Activated T-cell treated with anti-CD3 and anti-CD28 coated beads for 1 hour (primary cell): ENCODE data around the gene LGALS7.
A peak's percentile ranks its signal among the peaks of the same experiment; 100 is the strongest.

Experiments used
- DNase-seq: peaks from one replicate; pipeline ENCODE4 v3.0.0-alpha.2; 2020; ENCODE audit warnings: low read depth

The LGALS7 gene

DNA sequence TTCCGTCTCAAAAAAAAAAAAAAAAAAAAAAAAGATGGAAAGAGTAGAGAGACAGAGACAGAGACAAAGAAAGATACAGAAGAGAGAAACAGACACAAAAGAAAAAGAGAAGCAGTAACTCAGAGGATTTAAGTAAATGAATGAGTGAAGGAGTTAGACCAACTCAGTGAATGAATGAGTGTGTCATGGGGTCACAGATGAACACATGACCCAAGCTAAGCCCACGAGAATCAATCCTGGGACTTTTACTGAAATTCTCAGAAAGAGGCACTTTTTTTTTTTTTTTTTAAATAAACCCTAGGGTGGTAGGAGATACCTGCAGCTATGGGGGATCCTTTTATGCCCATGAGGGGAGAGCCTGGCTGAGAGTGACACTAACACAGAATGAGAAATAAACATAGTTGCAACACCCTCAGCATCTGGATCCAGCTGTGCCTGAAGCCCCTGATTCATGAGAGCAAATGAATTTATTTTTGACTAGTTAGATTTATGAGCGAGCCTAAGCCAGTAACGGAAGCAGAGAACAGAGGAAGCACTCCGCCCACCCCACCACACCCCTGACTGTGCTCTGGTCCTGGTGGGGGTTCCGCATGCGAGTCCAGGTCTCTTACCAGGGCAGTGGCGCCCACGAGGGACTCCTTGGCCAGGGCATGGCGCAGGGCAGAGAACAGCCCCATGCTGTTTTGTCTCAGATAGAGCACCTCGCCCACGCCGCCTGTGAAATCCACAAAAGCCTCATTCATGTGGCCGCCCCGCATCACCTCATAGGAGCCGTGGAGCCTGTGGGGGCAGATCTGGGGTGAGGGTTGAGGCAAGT, 33.7 kb downstream of the LGALS7 start:
- DNase-seq, result no peak

DNA sequence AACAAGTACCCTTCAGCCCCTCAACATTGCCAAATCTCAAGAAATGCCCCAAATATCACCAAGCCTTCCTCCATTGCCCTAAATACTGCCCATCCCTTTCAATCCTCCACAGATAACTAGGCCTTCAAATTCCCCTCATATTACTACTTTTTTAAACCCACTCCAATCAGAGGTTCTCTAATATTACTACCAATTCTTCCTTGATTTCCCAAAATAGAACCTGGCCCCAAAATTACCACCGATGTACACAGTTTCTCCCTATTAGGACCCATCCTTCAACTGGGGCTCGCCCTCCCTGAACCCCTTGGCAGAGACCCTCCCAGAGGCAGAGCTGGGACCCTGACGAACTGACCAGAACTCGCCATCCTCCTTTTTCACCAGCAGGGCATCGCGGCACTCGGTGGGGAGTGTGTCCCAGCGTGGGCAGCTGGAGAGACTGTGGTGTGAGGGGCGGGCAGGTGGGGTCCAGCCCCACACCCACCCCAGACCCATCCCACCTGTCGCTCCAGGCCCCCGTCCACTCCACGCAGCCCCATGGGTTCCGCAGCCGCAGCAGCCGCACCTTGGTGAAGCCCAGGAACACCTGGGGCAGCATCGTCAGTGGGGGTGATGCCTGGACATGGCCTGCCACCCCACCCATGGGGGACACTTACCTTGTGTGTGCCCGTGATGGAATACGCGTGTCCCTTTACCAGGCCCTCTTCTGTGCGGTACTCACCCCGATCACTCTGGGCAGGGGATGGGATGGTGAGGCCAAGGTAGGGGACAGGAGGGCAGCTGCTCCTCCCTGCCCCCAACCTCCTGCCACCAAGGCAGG, 35.2 kb downstream of the LGALS7 start:
- no peak for DNase-seq

DNA sequence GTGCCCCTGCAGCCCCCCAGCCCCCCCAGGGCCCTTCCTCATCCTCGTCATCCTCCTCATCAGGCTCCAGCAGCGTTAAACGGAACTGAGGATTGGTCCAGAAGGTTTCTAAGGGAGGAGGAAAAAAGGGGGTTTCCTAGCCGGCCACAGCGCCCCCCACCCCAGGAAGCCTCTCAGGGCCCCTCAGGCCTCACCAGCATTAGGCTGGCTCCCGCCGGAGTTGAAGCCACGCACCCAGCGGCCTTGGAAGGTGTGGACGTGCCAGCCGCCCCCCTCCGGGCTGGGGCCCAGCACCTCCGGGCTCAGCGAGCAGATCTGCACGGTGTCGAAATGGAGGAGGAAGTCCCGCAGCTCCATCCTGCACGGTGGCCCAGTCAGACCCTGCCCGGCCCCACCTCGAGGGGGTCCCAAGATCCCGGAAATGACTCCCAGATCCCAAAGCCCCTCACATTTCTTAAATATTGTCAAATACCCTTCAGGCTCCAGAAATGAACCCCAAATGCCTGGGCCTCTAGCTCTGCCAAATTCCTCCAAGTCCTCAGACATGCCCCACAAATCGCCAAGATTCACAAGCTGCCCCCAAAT, 35.9 kb downstream of the LGALS7 start:
- DNase-seq, result no peak

DNA sequence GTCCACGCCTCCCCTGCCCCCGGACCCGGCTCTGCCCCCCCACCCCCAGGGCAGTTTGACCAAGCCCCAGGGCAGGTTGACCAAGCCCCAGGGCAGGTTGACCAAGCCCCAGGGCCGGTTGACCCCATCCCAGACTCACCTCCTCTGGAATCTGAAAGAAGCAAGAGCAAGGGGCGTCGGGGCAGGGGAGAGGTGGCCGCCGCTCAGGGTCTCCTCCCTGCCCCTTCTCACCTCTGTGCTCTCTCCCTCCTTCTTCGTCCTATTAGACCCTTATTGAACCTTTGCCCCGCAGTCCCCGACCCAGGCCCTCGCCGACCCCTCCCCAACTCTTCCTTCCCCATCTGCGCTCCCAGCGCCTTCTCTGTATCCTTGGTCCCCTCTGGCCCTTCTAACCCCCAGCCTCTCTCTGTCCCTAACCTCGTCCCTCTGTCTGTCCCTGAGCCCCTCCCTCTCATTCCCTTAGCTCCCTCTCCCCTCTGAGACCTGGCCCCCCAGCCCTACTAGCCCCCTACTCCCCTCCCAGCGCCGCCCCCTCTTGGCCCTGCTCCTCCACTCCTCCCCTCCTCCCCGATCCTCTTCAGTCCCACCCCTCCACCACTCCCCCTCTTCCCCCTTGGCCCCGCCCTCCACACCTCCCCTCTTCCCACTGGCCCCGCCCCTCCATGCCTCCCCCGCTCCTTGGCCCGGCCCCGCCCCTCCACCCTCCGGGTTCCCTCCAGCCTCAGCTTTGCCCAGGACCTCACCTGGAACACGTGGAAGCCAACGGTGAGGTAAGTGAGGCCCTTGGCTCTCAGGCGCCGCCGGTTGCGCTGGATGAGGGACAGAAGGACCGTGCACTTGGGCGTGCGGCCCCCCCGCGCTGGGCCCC, 36.7 kb downstream of the LGALS7 start:
- DNase-seq, result peak; percentile 59

DNA sequence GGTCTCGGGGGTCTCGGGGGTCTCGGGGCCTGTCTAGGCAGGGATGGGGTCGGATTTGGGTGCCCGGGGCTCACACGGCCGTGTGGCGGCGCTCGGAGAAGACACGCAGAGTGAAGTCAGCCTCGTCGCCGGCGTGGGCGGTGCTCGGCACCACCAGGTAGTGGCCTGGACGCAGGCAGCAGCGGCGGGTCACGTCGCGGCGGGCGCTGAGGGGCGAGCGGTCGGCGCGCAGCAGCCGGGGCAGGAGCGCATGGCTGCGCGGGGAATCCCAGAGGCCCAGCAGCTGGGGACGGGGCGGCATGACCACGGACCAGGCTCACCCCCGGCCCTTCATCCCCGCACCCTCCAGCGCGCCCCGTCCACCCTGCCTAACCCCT, 37.3 kb downstream of the LGALS7 start:
- DNase-seq, result peak; percentile 38

DNA sequence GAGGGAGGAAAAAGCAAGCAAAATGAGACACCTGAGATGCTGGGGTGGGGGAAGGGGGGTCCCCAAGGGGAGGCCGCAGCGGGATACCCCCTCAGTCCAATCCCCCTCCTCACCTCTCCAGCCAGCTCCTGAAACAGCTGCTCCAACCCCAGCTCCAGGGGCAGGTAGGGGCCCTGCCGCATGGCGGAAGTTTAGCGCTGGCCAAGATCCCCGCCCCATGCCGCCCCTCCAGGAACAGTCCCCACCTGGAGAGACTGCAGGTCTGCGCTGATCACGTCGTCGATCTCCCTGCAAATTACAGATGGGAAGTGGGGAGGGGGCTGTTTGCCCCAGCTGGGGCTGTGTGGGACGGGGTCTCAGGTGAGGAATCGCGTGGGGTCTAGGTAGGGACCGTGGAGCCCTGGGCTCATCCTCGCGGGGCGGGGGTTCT, 38.0 kb downstream of the LGALS7 start:
- DNase-seq, result peak; percentile 24

DNA sequence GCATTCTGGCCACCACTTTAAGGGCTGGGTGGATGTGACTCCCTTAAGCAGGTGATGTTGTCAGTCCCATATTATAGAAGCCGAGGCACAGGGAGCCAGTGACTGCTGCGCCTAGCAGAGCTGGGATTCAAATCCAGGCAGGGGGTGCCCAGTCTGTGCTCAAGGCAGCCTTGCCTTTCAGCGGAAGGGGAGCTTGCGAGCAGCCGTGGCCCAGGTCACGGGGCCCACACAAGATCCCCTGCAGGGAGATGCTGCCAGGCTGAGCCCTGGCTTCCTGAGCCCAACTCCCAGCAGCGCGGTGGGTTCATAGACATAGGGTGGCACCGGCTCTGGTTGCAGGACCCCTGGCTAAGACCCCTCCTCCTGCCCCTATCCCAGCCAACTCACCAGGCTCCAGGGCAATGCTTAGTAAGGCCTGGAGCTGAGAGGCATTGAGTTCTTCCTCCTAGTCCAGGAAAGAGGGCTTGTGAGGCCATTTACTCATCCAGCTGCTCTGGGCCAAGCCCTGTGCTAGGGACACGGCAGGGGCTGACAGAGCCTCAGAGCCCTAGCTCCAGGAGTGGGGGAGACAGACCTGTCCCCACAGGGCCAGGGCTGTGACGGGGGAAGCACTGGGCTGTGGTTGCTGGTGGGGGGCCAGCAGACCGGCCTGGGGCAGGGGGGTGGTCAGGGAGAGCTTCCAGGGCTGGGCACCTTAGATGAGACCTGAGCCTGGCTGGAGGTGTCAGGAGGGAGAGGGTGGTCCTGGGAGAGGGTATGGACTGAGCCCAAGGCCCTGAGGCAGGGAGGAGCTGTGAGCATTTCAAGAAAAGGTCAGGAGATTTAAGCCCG, 38.7 kb downstream of the LGALS7 start:
- no peak for DNase-seq

DNA sequence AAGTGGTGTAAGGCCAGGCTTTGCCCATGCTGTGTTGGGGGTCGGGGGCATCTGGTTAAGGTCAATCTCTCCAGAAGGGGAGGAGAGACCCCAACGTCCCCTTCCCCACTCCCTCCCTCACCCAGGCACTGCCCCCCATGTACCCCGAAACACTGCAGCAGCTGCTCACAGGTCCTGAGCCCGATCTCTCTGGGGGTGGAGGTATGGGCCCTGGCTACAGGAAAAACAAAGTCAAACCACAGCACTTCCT, 39.2 kb downstream of the LGALS7 start:
- no peak for DNase-seq

DNA sequence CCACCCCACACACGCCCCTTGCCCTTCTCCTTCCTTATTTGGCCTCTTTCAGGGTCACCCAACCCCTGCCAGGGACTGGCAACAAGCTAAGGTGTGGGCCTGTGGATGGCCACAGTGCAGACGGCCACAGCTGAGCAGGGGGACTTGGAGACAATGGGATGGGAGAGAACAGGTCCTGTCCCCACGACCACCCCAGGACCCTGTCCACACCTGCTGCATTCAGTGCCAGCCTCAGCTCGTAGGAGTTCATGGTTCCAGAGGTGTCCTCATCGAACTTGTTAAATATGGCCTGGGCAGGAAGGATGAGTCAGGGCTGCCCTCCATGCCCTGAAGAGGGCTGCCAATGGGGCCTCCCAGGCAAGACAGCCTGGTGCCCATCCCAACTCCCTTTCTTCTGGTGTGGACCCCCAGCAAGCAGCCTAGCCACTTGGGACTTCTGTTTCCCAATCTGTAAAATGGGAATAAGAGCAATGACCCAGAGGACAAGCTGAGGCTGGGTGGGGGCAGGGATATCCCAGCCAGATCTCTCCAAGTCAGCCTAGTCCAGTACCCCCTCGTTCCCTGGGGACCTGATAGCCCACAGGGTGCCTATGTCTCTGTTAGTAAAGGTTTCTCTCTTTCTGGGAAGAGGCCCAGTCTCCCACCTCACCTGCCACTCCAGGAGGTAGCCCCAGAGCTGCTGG, 39.7 kb downstream of the LGALS7 start:
- no peak for DNase-seq

DNA sequence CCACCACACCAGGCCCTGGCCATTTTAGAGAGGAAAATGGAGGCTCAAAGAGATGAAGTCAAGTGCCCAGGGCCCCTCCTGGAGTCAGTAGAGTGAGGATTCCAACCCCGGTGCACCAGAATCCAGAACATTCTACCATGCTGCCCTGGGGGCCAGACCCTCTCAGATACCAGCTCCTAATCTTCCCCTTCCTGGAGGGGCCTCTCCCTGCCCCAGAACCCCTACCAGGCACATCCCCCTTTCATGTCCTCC, 40.1 kb downstream of the LGALS7 start:
- DNase-seq, result no peak

DNA sequence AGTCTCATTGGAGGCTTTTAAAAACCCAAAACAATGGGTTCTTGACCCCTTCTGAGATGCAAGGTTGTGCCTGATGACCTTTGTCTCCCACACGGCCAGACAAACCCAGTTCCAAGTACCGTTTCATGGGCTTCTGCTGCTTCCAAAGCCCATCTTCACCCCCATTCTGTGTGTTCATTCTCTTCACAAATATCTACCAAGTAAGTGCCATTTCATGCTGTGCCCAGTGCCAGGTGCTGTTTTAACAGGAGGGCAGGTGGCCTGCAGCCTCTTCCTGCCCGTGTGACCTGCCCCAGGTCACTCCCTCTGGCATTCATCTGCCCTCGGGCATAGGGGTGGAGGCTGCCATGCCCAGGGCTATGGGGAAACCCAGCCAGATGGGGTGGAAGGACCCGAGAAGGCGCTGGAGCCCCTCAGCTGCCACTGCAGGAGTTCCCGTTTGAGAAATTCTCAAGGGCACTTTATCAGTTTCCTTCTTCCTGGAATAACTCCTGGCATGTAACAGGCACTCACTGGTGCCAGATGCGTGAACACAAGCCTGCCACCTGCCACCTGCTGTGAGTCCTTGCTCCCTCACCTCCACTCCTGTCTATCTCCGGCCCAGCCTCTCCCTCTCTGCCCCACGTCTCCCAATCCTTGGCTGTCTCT, 41.5 kb downstream of the LGALS7 start:
- DNase-seq, result no peak

DNA sequence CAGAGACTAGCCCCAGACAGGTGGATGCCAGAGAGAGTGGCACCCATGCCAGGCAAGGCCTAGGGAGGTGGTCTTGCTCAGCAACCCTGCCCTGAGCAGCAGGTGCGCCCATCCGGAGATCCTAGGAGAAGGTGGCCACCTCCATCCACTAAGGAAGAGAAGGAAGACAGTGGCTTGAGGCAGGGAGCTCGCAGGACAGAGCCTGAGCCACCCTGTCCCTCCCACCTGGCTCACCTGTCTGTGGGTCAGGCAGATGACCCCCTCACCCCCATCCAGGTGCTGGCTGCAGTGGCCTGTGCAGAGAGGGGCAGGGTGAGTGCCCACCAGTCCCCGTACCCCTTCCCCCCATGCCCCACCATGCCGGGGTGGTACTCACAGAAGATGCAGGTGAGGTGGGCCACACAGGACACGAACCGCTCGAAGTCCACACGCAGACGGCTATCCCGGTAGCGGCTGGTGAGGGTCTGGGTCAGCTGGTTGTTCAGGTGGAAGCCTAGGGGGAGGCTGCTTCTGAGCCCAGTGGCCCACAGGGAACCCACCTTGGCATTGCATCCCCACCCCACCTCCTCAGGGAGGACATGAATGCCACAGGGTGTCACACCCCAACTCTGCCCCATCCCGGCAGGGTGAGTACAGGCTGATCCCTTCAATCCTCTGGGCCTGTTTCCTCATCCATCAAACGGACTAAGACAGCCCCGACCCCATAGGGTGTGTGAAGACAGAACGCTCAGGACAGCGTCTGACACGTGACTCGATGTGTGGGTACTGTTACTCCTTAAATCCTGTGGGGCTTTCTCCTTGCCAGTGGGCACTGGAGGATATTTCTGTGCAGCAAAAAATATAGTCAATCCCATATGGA, 42.4 kb downstream of the LGALS7 start:
- no peak for DNase-seq

DNA sequence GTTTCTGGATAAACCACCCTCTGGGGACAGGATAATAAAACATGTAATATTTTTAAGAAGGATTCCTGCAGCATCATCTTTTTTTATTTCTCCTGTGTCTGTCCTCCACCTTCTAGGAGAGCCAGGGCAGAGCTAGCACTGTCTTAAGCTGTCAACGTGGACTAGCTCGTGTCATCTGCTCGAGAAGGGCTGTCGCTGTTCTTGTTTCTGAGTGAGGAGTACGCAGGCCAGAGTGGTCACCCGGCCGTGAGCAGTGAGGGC, 42.9 kb downstream of the LGALS7 start:
- DNase-seq, result no peak

DNA sequence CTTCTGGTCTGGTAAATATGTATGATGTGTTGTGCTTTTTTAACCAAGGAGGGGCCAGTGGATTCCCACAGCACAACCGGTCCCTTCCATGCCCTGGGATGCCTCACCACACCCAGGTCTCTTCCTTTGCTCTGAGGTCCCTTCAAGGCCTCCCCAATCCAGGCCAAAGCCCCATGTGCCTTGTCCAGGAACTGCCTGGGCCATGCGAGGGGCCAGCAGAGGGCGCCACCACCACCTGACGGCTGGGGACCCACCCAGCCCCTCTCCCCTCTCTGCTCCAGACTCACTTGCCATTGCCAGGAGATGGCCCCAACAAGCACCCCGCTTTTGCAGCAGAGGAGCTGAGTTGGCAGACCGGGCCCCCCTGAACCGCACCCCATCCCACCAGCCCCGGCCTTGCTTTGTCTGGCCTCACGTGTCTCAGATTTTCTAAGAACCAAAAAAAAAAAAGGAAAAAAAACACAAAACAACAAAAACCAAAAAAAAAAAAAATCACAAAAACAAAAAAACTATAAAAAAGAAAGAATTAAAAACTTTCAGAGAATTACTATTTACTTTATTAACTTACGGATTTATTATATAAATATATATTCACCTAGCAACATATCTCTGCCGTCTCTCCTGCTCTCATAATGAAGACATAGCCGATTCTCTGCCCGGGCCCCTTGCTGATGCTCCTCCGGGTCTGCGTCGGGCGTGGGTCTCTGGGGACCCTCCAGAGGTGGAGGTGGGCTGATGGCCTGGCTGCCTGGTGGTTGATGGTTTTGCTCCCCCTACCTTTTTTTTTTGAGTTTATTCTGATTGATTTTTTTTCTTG, 43.5 kb downstream of the LGALS7 start:
- peak; percentile 74 for DNase-seq

DNA sequence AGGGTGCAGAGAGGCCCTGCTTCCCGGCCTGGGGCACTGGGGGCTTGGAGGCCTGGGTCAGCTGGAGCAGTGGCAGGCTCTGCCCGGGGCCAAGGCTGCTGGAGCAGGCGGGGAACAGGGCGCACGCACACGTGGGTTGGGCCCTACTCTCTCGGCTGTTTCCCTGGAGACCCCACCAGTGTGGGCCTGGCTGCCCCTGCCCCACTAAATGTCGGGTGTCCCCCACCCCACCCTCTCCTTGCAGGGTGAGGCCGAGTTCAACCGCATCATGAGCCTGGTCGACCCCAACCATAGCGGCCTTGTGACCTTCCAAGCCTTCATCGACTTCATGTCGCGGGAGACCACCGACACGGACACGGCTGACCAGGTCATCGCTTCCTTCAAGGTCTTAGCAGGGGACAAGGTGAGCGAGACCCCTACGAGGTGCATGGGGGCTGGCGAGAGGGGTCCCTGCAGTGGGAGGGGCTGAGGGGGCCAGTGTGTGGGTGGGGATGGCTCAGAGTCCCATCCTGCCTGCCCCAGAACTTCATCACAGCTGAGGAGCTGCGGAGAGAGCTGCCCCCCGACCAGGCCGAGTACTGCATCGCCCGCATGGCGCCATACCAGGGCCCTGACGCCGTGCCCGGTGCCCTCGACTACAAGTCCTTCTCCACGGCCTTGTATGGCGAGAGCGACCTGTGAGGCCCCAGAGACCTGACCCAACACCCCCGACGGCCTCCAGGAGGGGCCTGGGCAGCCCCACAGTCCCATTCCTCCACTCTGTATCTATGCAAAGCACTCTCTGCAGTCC, 44.4 kb downstream of the LGALS7 start:
- DNase-seq, result no peak

DNA sequence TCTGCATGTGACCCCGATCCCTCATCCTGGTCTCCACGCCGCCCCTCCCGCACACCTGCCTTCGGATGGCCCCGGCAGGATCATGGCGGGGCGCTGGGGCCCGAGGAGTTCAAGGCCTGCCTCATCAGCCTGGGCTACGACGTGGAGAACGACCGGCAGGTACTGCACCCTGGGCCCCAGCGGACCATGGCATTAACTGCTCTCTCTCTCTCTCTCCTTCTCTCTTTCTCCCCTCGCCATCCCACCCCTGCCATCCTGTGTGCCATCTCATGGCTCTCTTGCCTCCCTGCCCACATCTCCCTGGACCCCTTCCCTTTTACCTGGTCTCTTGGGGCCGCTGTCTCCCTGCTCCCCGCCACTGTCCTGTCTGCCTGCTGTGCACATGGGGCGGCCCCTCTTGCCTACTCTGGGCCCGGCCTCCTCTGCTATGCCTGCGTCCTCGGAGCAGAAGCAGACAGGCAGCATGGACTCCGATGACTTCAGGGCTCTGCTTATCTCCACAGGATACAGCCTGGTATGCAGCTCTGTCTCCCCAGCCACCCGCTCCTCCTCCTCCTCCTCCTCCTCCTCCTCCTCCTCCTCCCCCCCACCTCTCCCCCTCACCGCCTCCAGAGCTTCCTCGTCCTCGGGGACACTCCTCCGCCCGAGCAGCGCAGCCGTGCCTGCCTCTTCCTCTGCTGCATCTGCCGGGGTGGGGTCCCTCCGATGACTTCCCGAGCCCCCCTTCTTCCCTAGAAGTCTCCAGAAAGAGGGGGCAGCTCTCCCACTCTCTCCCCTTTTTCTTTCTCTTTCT, 45.3 kb downstream of the LGALS7 start:
- no peak for DNase-seq

DNA sequence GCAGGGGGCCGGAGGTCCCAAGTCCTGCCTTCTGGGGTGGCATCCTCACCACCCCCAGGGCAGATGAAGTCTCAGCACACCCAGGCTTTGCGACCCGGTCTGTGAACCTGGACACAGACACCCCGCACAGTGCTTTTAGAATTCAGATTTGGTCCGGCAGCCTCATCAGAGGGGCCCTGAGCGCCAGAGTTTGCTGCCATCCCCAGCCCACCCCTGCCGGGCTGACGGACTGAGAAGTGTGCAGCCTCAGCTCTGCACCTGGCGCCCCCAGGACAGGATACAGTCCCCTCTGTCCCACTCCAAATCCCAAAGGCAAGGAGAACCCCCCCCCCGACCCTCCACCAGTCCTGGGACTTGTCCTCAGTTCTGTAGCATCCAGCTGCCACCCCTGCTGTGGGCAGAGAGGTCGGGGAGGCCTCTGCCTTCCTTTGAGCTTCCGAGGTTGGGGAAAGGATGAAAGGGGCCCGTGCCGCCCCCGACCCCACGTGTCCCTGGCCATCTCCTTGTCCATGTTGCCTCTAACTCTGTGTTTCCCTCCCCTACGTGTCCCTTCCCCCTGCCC, 45.9 kb downstream of the LGALS7 start:
- DNase-seq, result no peak
